Body of pancreas (tissue), 4 donors: Measurements from ENCODE around the gene ANKRD11.

Experiments
- POLR2A ChIP-seq, 3 donors: fragments of 450-650 bp; IDR thresholded peaks; one replicate each; pipeline ENCODE4 v1.6.1; 2016; ENCODE audit warnings: antibody characterized with exemption in 3 of 3, mild to moderate bottlenecking in 2 of 3
- TF ChIP-seq, protein P1 (sequence below), 7 experiments: fragments of 450-650 bp in 4 of 7; fragments of 200-600 bp in 3 of 7; sonication (generic) in 3 of 7; IDR thresholded peaks; one replicate each; pipeline ENCODE4 v1.5.1; 2016 to 2019; ENCODE audit warnings: antibody characterized with exemption in 7 of 7

DNA sequence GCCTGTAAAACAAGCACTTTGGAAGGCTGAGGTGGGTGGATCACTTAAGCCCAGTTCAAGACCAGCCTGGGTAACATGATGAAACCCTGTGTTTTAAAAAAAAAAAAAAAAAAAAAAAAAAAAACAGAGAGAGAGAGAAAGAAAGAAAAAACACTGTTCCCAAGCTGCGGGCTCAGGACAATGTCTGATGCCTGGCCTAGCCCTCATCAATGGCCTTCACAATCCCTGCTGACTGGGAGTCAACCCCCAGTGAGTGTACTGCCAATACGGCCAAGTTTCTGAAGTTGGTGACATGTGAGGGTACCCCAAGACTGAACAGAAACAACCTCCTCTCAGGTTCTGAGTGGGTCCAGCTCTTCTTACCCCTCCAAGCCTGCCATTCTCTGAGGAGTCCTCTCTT lies 156.3 kb downstream of the ANKRD11 start:
- TF ChIP-seq, protein P1, sequence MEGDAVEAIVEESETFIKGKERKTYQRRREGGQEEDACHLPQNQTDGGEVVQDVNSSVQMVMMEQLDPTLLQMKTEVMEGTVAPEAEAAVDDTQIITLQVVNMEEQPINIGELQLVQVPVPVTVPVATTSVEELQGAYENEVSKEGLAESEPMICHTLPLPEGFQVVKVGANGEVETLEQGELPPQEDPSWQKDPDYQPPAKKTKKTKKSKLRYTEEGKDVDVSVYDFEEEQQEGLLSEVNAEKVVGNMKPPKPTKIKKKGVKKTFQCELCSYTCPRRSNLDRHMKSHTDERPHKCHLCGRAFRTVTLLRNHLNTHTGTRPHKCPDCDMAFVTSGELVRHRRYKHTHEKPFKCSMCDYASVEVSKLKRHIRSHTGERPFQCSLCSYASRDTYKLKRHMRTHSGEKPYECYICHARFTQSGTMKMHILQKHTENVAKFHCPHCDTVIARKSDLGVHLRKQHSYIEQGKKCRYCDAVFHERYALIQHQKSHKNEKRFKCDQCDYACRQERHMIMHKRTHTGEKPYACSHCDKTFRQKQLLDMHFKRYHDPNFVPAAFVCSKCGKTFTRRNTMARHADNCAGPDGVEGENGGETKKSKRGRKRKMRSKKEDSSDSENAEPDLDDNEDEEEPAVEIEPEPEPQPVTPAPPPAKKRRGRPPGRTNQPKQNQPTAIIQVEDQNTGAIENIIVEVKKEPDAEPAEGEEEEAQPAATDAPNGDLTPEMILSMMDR (IDR thresholded peaks at IDR 0.05) = no peak
- no peak for TF ChIP-seq POLR2A (IDR thresholded peaks at IDR 0.05)
